ENCODE measurements around the gene SPATA6.
"Not testable (repeated sequence)": the region's sequence is repeated elsewhere in the genome, so short reads cannot be mapped to it uniquely, and the experiment has no call there.

- not testable (repeated sequence) for TF ChIP-seq KDM1A (IDR thresholded peaks at IDR 0.05; ENCODE audit: low read depth); SMC3 (IDR thresholded peaks at IDR 0.05); REST (IDR thresholded peaks at IDR 0.05); POLR2A (IDR thresholded peaks at IDR 0.05; ENCODE audit: low read length); MYC (IDR thresholded peaks at IDR 0.05; ENCODE audit: borderline replicate concordance, low read length)
- peak; percentile 62 for TF ChIP-seq MAFK (IDR thresholded peaks at IDR 0.05; ENCODE audit: partially characterized antibody)
These were observed 27.8 kb downstream of the SPATA6 start for GRCh38 chr1:48444186-48444585.

All from A549 (cell line).